Measurements from ENCODE around the gene MRPL21.
"Not testable (repeated sequence)": the region's sequence is repeated elsewhere in the genome, so short reads cannot be mapped to it uniquely, and the experiment has no call there.

Gene MRPL21

DNA sequence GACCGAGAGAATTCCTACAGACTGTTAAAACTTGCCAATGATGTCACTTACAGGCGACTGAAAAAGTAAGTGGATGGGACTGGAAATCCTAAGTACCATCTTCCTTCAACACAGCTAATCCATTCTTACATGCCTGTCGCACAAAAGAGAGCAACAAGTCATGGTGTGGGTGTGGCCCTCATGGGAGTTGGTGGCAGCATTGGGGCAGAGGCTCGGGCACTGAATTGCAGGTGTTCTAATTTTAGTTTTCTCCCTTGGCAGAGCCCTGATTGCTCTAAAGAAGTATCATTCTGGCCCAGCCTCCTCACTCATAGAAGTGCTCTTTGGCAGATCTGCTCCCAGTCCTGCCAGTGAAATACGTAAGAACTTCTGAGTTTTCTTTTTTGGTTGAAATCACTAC lies 4.6 kb upstream of the MRPL21 start:
- no peak for DNase-seq

GRCh38 chr11:68905421-68906360 lies 2.1 kb upstream of the MRPL21 start:
- DNase-seq, result no peak

GRCh38 chr11:68904248-68904847 lies 716 bp upstream of the MRPL21 start:
- DNase-seq, result peak; percentile 26

GRCh38 chr11:68900835-68901381 lies 2.7 kb downstream of the MRPL21 start:
- peak; percentile 44 for DNase-seq

GRCh38 chr11:68897441-68897840 lies 6.2 kb downstream of the MRPL21 start:
- no peak for DNase-seq

DNA sequence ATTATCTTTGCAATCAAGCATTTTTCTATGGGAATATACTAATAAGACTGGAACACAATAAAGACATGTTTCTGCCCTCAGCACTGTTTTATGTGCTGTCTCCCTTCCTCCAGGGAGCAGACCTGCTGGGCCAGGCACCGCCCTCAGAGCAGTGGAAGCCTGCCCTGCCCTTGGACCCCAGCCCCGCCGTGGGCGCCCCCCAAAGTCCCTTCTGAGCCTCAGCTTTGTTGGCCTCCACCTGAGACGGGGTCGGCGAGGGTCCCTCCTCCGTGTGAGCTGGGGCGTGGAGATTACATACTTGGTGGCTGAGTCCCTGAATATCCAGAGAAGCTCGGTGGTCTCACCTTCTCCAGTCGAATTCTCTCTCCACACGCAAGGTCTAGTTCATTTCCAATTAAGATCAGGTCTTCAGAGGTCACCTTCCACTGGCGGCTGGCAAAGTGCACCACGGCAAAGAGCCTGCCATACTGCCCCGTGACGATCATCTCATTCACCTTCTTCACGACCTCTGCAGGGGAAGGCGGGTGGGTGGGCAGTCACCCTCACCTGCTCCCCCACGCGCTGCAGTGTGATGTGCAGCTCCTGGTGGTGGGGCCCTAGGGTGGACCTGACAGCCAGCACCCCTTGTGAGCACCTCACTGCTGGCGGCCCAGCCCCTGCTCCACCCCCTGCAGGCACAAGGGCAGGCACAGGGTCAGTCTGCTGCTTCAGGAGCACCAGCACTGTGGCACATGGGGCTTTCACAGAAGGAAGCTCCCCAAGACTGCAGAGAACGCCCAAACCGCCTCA lies 7.3 kb downstream of the MRPL21 start:
- no peak for DNase-seq

DNA sequence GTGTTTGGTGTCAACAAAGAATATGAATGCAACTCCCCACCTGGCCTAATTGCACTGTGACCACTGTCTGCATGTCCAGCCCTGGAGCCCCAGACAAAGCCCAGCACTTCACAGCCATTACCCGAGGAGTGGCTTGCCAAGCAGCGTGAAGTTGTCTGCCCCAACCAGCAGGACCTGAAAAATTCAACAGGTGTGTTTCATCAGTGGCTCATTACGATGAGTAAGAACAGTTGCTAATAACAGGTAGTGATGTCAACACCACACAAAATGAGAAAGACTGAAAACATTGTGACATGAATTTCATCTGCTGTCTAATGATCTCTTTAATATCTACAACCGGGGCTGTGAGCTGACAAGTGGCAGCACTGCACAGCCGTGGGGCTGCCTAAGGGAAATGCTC lies 10.3 kb downstream of the MRPL21 start:
- no peak for DNase-seq

- no peak for DNase-seq
Observed at GRCh38 chr11:68892576-68892975, 11.1 kb downstream of the MRPL21 start.

- DNase-seq, result no peak
Observed at GRCh38 chr11:68891351-68891948, 12.2 kb downstream of the MRPL21 start.

DNA sequence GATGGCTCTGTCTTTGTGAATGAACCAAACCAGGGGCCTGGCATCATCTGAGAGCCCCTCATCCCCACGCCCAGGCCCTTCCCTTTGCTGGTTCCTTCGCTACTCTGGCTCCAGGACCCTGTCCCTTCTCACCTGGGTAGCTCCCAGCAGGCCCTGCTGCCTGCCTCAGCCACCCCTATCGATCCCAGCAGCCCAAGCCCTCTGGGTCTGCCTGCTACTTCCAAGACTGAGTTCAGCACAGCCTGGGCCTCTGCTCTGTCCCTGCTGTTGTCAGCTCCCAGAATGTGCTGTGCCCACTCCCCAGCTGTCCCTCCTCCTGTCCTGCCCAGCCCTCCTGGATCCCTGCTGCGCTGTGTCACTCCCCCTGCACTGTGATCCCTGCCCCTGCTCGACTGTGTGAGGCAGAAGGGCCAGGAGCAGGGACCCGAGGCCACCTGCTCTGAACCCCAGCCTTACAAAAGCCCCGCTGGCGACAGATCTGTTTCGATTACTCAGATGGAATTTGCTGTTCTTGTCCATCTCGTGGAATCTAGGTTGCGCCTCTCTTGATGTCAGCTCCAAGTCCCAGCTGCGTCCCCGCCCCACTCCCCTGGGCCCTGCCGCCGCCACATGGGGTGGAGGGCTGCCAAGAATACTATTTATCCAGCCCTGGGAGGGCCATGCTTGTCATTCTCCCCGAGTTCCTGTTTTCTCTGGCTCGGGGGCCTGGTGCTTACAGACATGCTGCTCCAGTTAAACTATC lies 13.0 kb downstream of the MRPL21 start:
- DNase-seq, result peak; percentile 33

GRCh38 chr11:68889948-68890446 lies 13.6 kb downstream of the MRPL21 start:
- no peak for DNase-seq

GRCh38 chr11:68884827-68885226 lies 18.8 kb downstream of the MRPL21 start:
- DNase-seq, result not testable (repeated sequence)

GRCh38 chr11:68882391-68882790 lies 21.2 kb downstream of the MRPL21 start:
- no peak for DNase-seq

GRCh38 chr11:68881320-68881719 lies 22.3 kb downstream of the MRPL21 start:
- no peak for DNase-seq

- DNase-seq, result no peak
Observed at GRCh38 chr11:68880851-68881250, 22.8 kb downstream of the MRPL21 start.

DNA sequence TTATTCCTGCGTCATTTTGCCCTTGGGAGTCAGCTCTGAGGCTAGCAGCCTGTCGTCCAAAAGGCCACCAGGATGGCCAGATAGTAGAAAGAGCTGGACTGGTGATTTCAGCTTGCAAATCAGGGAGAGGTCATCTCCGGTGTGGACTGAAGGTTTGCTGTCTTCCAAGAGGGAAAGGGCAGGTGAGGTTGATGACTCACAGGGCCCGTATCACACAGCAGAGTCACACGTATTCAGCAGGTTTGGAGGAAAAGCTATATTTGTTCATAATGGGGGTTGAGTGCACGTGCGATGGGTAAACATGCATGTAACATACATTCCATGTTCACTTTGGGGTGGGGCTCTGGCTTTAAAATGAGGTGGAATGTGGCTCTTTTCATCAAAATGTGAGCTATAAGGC lies 25.6 kb downstream of the MRPL21 start:
- DNase-seq, result no peak

- DNase-seq, result no peak
Observed at GRCh38 chr11:68872216-68873003, 31.2 kb downstream of the MRPL21 start.

GRCh38 chr11:68870470-68870869 lies 33.2 kb downstream of the MRPL21 start:
- no peak for DNase-seq

GRCh38 chr11:68868221-68868835 lies 35.3 kb downstream of the MRPL21 start:
- DNase-seq, result no peak

- no peak for DNase-seq
Observed at GRCh38 chr11:68867066-68867465, 36.6 kb downstream of the MRPL21 start.

DNA sequence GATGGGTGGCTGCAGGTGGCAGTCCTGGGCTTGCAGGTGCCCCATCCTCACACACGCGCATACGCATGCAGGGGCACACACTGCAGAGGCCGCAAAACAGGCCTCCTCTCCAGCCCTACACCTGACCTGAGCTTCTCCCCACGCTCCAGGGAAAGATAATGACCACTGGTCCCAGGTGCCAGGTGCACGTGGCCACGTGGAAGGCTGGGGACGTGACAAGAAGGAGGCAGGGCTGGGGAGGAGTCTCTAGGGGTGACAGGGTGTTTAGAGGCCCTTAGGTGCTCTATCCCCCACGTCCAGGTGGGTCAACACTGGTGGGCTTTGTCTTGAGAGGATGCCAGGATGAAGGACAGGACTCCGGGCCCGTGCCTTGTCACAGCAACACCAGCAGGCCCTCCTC lies 38.4 kb downstream of the MRPL21 start:
- no peak for DNase-seq

Data from hematopoietic multipotent progenitor cell treated with erythropoietin and hydrocortisone succinate and interleukin-3 and kit ligand, for 8 days (in vitro differentiated cells).